Measurements from ENCODE around the gene BDH1. TPM values are rescaled to one million over a fixed set of nuclear protein-coding genes. Genes with fewer than 3 reads are reported as not detected.

BDH1 gene
- total and polyA plus RNA-seq, 2 of the 13 experiments (the other 11 are each of a cell fraction or from before 2014, with no cell fraction given), result 21.2 to 71.9 TPM

GRCh38 chr3:197471221-197472010 is 84.4 kb downstream of the BDH1 start (continued):
- TF ChIP-seq PAXIP1 (CRISPR knock-in tag; conservative IDR thresholded peaks at IDR 0.05), result peak; percentile 78
- TF ChIP-seq GMEB2 (CRISPR knock-in tag; IDR thresholded peaks at IDR 0.05; ENCODE audit: low read depth), result no peak
- TF ChIP-seq GZF1 (CRISPR knock-in tag; IDR thresholded peaks at IDR 0.05), result no peak
- peak; percentile 40; the same call in 1 of the 2 replicates for TF ChIP-seq DMAP1 (CRISPR knock-in tag; IDR thresholded peaks at IDR 0.05)
- no peak for TF ChIP-seq TCF7L2 (IDR thresholded peaks at IDR 0.05; ENCODE audit: low read depth, low read length)
- TF ChIP-seq ZNF414 (CRISPR knock-in tag; IDR thresholded peaks at IDR 0.05), result no peak
- TF ChIP-seq ZNF235 (CRISPR knock-in tag; IDR thresholded peaks at IDR 0.05; ENCODE audit: borderline replicate concordance), result no peak
- TF ChIP-seq ZNF564 (CRISPR knock-in tag; IDR thresholded peaks at IDR 0.05), result no peak
- no peak for TF ChIP-seq PRDM15 (CRISPR knock-in tag; IDR thresholded peaks at IDR 0.05)
- no peak for TF ChIP-seq ZNF382 (CRISPR knock-in tag; IDR thresholded peaks at IDR 0.05; ENCODE audit: borderline replicate concordance)
- peak; percentile 46; the same call in 1 of the 2 replicates for TF ChIP-seq ZNF142 (CRISPR knock-in tag; IDR thresholded peaks at IDR 0.05)
